ENCODE data around the gene FOXN3.
"Not testable (repeated sequence)": the region's sequence is repeated elsewhere in the genome, so short reads cannot be mapped to it uniquely, and the experiment has no call there.

- not testable (repeated sequence) for TF ChIP-seq CTCF, POLR2AphosphoS5, POLR2A (IDR thresholded peaks at IDR 0.05)
Observed at GRCh38 chr14:89111766-89112543, 305.1 kb downstream of the FOXN3 start.

Data from transverse colon (tissue), 4 donors.